ENCODE results near the gene MRFAP1L1. TPM values are rescaled to one million over a fixed set of nuclear protein-coding genes. Genes with fewer than 3 reads are reported as not detected.
A peak's percentile ranks its signal among the peaks of the same experiment; 100 is the strongest.
"Not testable (repeated sequence)": the region's sequence is repeated elsewhere in the genome, so short reads cannot be mapped to it uniquely, and the experiment has no call there.

The MRFAP1L1 gene
- total and polyA plus RNA-seq, 10 of the 15 experiments (the other 5 are each of a cell fraction or from before 2014, with no cell fraction given), result 30.6 to 85.1 (median 52.9) TPM

DNA sequence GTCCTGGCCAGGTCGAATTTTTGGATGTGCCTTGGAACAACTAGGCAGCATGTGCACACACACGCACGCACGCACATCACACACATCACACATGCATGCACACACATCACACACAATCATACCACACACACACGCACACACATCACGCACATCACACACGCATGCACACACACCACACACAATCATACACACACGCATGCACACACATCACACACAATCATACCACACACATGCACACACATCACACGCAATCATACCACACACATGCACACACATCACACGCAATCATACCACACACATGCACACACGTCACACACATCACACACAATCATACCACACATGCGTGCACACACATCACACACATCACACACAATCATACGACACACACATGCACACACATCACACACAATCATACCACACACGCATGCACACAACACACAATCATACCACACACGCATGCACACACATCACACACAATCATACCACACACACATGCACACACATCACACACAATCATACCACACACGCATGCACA is 15.8 kb upstream of the MRFAP1L1 start:
- H3K9me3 ChIP-seq (replicated peaks; ENCODE audit: control insufficient read depth, insufficient read depth, low read length); CTCF ChIA-PET; H4K20me1 ChIP-seq (ENCODE audit: control insufficient read depth, insufficient read depth); H3K4me3 ChIP-seq; H3K27ac ChIP-seq (ENCODE audit: control insufficient read depth, insufficient read depth); H2AFZ ChIP-seq (ENCODE audit: control insufficient read depth, low read depth, low read length); BruUV-seq (replicated peaks); H3K4me1 ChIP-seq (ENCODE audit: control insufficient read depth, insufficient read depth, low read length); H3K4me2 ChIP-seq (ENCODE audit: control insufficient read depth, insufficient read depth); in situ Hi-C loops (cut with MboI); H3K79me2 ChIP-seq (ENCODE audit: control insufficient read depth, insufficient read depth, low read length); intact Hi-C loops (cut with micrococcal nuclease; ENCODE audit: unreplicated experiment); H3K27me3 ChIP-seq (replicated peaks in 1 of 2; ENCODE audit: control insufficient read depth in 2 of 2, insufficient read depth in 2 of 2, low read length in 1 of 2); DNase-seq (ENCODE audit: low read depth, low spot score); SMC1A ChIA-PET (ENCODE audit: uncharacterized antibody, unreplicated experiment); FAIRE-seq; ATAC-seq; POLR2A ChIA-PET; H3K9ac ChIP-seq (ENCODE audit: control insufficient read depth, insufficient read depth, low read length); H3K36me3 ChIP-seq (ENCODE audit: control insufficient read depth in 2 of 2, insufficient read depth in 2 of 2, low read length in 1 of 2): not testable (repeated sequence)
- 77% methylated on average over 15 of the region's 16 CpGs for WGBS (ENCODE audit: insufficient coverage, insufficient replicate concordance, low lambda C conversion rate, missing lambda C conversion rate)
- TF ChIP-seq NR2C2 (IDR thresholded peaks at IDR 0.05; ENCODE audit: borderline replicate concordance, control insufficient read depth, insufficient read length, low read depth), result peak; percentile 15
- TF ChIP-seq BCL3 (IDR thresholded peaks at IDR 0.05; ENCODE audit: borderline replicate concordance, insufficient read depth, low read depth, low read length, poor library complexity, severe bottlenecking), result peak; percentile 89
- peak; percentile 39; the same call in 1 of the 2 replicates for TF ChIP-seq NFIC (IDR thresholded peaks at IDR 0.05; ENCODE audit: low read depth, low read length)
- RAD21 ChIA-PET (ENCODE audit: unreplicated experiment), result interaction anchor here (1.4 kb wide), 1 partner anchor 148 kb away, joined by 5 read pairs; no protein-coding TSS in a partner anchor

All from GM12878 (cell line).